Germinal center (tissue), 1 donor: ENCODE data around the gene BUB3.
A peak's percentile ranks its signal among the peaks of the same experiment; 100 is the strongest.
"Not testable (repeated sequence)": the region's sequence is repeated elsewhere in the genome, so short reads cannot be mapped to it uniquely, and the experiment has no call there.

Experiments
- DNase-seq: peaks from one replicate; pipeline ENCODE4 v3.0.0; 2012; ENCODE audit warnings: mixed read lengths, low spot score

The BUB3 gene

GRCh38 chr10:123154711-123155505 lies 706 bp downstream of the BUB3 start:
- DNase-seq = peak; percentile 68

- DNase-seq = no peak
Observed at GRCh38 chr10:123156078-123156477, 1.9 kb downstream of the BUB3 start.

GRCh38 chr10:123157210-123157609 lies 3.0 kb downstream of the BUB3 start:
- no peak for DNase-seq

DNA sequence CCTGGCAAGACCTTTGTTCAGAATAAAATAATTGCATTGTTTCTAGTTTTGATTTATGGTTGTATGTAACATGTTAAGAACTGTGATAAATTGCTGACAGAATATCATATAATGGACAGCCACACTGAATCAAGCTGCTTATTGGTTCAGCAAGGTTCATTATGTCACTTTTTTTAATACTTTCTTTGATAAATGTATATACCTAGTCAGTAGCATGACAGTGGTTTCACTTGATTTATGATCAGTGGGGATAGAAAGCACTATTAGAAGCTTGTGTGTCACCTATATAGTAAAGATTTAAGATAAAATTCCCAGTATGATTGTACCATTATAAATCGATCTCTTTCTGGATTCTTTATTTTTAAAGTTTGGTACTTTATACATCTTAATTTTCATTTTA lies 4.5 kb downstream of the BUB3 start:
- DNase-seq = no peak

GRCh38 chr10:123160311-123160980 lies 6.2 kb downstream of the BUB3 start:
- DNase-seq = no peak

DNA sequence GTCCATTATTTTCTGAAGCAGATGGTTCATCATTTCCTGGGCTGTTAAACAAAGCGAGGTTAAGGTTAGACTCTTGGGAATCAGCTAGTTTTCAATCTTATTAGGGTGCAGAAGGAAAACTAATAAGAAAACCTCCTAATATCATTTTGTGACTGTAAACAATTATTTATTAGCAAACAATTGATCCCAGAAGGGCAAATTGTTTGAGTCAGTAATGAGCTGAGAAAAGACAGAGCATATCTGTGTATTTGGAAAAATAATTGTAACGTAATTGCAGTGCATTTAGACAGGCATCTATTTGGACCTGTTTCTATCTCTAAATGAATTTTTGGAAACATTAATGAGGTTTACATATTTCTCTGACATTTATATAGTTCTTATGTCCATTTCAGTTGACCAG lies 10.1 kb downstream of the BUB3 start:
- no peak for DNase-seq

DNA sequence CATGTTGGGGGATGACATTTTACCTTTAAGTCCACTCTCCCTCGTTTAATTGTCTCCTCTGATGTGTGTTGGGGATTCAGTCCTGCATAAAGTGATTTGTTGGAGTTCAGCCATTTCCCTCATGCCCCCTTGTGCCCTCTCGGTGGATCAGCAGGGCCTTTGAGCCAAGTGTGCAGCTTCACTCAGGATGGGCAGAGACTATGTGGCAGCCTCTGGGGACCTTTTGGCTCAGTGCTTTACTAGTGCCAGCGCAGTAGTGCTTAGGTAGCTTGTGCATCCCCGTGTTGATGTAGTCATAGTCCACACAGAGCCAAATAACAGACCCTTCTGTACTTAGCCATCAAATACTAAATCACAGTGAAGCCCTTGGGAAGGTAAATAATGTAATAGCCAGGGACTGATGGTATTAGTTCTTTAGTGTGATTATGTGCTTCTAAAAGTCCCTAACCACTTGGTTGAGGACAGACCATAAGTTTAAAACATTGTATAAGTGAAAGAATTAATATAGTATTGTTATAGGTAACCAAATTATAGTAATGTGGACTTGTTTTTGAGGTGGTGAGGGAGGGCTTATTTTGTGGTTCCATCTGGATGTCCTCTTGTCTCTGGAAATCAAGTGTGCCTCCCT lies 11.4 kb downstream of the BUB3 start:
- DNase-seq = no peak

DNA sequence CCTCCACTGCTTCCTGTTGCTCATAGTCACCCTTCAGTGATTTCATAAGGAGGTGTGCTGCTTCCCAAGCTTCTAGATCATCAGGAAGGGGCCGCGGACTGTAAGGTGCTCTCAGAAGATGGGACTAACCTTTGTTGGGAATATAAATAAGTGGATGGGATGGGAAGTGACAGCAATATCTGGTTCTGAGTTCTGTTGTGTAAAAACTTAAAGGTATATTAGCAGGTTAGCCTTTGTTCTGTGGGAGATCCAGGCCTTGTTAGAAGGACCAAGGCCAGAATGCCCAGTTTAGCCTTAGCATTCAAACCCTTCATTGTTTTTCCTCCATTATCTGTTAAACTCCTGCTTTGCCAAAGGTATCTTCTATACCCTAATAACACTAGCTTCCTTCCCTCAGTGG lies 12.4 kb downstream of the BUB3 start:
- DNase-seq = no peak

DNA sequence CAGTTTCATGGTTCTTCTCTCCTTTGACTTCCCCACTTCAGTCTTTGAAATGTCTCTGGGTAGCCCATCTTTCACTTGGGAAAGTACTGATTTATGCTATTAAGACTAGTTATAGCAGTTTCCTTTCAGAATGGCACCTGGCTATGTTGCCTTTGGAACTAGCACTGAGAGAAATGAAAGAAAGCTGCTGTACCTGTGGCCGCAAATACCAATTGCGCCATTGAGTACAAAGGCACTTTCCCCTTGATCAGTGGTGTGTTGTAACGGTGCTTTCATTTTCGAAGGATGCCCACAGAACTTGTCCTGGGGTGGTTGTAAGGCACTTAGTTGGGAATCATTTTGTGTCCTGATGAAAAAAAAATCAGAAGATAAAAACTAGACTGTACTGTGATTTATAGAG lies 16.8 kb downstream of the BUB3 start:
- no peak for DNase-seq

DNA sequence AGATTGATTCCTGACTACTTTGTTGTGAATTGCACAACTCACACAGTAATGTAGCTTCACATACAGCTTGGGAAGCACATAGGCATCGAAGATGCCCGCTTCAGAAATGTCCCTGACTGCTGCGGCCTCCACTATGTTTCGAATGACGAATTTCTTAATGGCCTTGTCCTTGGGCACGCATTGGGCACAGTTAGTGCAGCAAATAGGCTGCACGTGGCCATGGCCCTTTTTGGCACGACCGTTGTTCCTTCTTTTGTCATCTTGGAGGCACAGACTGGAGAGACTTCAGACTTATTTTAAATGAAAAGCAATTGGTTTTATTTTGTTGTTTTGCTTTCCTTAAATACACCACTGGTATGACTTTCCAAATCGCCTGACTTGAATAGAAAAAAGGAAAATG lies 17.4 kb downstream of the BUB3 start:
- DNase-seq = not testable (repeated sequence)

- DNase-seq = no peak
Observed at GRCh38 chr10:123175389-123176387, 21.5 kb downstream of the BUB3 start.

DNA sequence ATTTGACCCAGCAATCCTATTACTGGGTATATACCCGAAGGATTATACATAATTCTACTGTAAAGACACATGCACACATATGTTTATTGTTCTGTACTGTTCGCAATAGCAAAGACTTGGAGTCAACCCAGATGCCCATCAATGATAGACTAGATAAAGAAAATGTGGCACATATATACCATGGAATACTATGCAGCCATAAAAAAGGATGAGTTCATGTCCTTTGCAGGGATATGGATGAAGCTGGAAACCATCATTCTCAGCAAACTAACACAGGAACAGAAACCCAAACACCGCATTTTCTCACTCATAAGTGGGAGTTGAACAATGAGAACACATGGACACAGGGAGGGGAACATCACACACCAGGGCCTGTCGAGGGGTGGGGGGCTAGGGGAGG lies 24.2 kb downstream of the BUB3 start:
- not testable (repeated sequence) for DNase-seq

- no peak for DNase-seq
Observed at GRCh38 chr10:123180101-123181090, 26.2 kb downstream of the BUB3 start.

DNA sequence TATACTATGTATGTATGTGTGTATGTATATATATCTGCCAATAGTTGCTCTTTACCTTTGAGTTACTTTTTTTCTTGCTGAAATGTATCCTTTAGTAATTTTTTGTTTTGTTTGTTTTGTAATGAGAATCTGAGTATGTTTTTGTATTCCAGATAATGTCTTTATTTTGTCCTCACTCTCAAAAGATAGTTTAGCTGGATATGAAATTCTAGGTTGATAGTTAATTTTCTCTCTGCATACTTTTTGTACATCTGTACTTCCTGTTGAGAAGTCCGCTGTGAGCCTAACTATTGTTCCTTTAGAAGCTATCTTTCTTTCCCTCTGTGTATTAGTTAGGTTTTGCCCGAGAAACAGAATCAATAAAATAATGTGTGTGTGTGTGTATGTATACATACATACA lies 29.5 kb downstream of the BUB3 start:
- no peak for DNase-seq

- DNase-seq = no peak
Observed at GRCh38 chr10:123187781-123188180, 33.6 kb downstream of the BUB3 start.

DNA sequence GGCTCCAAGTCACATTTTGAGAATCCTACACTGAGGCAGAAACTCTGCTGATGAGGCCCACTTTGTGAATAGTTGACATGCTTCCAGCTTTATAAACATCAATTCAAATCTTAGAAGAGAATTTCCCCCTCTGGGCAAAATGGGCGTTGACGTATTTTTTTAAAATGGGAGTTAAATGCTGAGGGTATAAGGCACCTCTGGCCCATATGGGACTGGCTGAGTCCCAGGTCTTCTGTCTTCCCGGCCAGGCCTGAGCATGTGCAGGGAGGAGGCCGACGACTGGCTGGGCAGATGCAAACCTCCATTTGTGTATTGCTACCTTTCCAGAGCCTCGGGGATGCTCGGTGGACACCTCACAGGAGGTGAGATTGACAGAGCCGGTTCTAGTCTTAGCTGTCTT lies 37.7 kb downstream of the BUB3 start:
- DNase-seq = no peak

- DNase-seq = no peak
Observed at GRCh38 chr10:123194056-123194455, 39.9 kb downstream of the BUB3 start.

DNA sequence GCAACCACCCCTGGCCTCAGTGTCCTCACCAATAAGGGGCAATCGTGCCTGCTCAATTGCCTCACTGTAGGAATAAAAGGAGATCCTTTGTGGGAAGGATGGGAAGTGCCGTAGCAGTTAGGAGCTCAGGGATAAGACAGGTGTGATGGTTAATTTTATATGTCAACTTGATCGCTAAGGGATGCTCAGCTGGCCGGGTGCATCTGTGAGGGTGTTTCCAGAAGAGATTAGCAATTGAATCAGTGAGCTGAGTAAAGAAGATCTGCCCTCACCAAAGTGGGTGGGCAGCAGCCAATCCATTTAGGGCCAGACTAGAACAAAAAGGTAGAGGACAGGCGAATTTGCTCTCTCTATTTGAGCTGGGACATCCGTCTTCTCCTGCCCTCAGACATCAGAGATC lies 46.3 kb downstream of the BUB3 start:
- DNase-seq = no peak

GRCh38 chr10:123202506-123202905 lies 48.3 kb downstream of the BUB3 start:
- DNase-seq = no peak

GRCh38 chr10:123203393-123204126 lies 49.4 kb downstream of the BUB3 start:
- DNase-seq = no peak
